22Rv1 (cell line): ENCODE data around the gene CD93.

Experiments
- ZFX ChIP-seq: fragments of 450-650 bp; IDR thresholded peaks from 2 replicates; pipeline ENCODE4 v1.6.1; 2017; ENCODE audit warnings: antibody characterized with exemption, borderline replicate concordance
- TF ChIP-seq, protein P1 (sequence below): fragments of 450-650 bp; IDR thresholded peaks from 2 replicates; pipeline ENCODE4 v1.5.1; 2017; ENCODE audit warnings: mild to moderate bottlenecking

DNA sequence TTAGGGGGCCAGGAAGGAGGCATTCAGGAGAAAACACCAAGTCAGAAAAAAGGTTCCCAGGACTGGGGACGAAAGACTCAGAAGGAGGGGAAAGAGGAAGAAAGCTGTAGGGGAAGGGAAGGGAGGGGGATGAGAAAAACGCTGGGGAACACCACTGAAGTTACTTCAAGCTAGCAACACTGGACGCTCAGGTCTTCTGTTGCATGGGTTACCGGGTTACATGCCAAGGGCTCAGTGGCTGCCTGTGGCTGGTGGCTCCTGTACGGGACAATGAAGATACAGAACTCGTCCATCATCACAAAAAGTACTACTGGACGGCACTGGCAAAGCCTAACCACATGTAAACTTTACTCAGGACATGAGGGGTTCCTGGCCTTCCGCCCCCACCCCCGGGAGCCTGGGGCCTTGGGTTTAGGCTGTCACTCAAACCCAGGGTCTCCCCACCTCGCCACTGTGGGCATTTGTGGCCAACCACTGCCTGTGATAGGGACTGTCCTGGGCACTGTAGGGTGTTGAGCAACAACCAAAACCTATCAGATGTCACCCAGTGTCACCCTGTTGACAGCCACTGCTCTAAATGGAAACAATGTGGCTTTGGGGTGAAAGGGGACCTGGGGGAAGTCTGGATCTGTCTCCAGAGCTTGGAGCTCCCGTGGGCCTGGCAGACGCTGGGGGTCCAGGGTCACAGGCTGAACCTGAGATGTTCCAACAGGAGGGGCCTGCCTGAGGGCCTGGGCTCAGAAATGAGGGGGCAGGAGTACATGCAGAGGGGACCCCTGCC, 40.3 kb upstream of the CD93 start:
- TF ChIP-seq, protein P1, sequence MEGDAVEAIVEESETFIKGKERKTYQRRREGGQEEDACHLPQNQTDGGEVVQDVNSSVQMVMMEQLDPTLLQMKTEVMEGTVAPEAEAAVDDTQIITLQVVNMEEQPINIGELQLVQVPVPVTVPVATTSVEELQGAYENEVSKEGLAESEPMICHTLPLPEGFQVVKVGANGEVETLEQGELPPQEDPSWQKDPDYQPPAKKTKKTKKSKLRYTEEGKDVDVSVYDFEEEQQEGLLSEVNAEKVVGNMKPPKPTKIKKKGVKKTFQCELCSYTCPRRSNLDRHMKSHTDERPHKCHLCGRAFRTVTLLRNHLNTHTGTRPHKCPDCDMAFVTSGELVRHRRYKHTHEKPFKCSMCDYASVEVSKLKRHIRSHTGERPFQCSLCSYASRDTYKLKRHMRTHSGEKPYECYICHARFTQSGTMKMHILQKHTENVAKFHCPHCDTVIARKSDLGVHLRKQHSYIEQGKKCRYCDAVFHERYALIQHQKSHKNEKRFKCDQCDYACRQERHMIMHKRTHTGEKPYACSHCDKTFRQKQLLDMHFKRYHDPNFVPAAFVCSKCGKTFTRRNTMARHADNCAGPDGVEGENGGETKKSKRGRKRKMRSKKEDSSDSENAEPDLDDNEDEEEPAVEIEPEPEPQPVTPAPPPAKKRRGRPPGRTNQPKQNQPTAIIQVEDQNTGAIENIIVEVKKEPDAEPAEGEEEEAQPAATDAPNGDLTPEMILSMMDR = no peak
- no peak for TF ChIP-seq ZFX
